ENCODE results near the gene CD69.

Gene CD69

GRCh38 chr12:9779209-9779608 is 18.5 kb upstream of the CD69 start:
- DNase-seq = no peak

- no peak for DNase-seq
Observed at GRCh38 chr12:9776781-9777180, 16.1 kb upstream of the CD69 start.

- peak; percentile 78 for DNase-seq
Observed at GRCh38 chr12:9773216-9773877, 12.6 kb upstream of the CD69 start.

GRCh38 chr12:9763025-9763424 is 2.3 kb upstream of the CD69 start:
- peak; percentile 81 for DNase-seq

- no peak for DNase-seq
Observed at GRCh38 chr12:9762369-9762768, 1.7 kb upstream of the CD69 start.

GRCh38 chr12:9761419-9761781 is 699 bp upstream of the CD69 start:
- peak; percentile 79 for DNase-seq

- DNase-seq = no peak
Observed at GRCh38 chr12:9760120-9760519, 581 bp downstream of the CD69 start.

GRCh38 chr12:9759694-9760093 is 1.0 kb downstream of the CD69 start:
- no peak for DNase-seq

GRCh38 chr12:9758119-9758518 is 2.6 kb downstream of the CD69 start:
- peak; percentile 72 for DNase-seq

GRCh38 chr12:9757433-9758025 is 3.2 kb downstream of the CD69 start:
- DNase-seq = peak; percentile 49

GRCh38 chr12:9756706-9757105 is 4.0 kb downstream of the CD69 start:
- no peak for DNase-seq

GRCh38 chr12:9756170-9756569 is 4.5 kb downstream of the CD69 start:
- no peak for DNase-seq

- no peak for DNase-seq
Observed at GRCh38 chr12:9755567-9755966, 5.1 kb downstream of the CD69 start.

- DNase-seq = no peak
Observed at GRCh38 chr12:9755035-9755434, 5.7 kb downstream of the CD69 start.

GRCh38 chr12:9754099-9754927 is 6.4 kb downstream of the CD69 start:
- DNase-seq = no peak

GRCh38 chr12:9753498-9753897 is 7.2 kb downstream of the CD69 start:
- no peak for DNase-seq

GRCh38 chr12:9753073-9753472 is 7.6 kb downstream of the CD69 start:
- DNase-seq = no peak

- DNase-seq = no peak
Observed at GRCh38 chr12:9752145-9752933, 8.4 kb downstream of the CD69 start.

GRCh38 chr12:9751204-9752144 is 9.2 kb downstream of the CD69 start:
- DNase-seq = peak; percentile 67

- peak; percentile 94 for DNase-seq
Observed at GRCh38 chr12:9750276-9751203, 10.2 kb downstream of the CD69 start.

GRCh38 chr12:9749640-9750039 is 11.1 kb downstream of the CD69 start:
- DNase-seq = no peak
